Measurements from ENCODE around the gene FAAP100. TPM values are rescaled to one million over a fixed set of nuclear protein-coding genes. Genes with fewer than 3 reads are reported as not detected.

Gene FAAP100
- total RNA-seq, 1 donor from 2014 or later: 20.0 TPM

GRCh38 chr17:81542431-81543338 is 9.5 kb downstream of the FAAP100 start:
- intact Hi-C loops (cut with DNase I): no loop called here
- DNase-seq (ENCODE audit: low spot score) (no peak), ATAC-seq (no peak)

GRCh38 chr17:81541123-81541522 is 11.0 kb downstream of the FAAP100 start:
- DNase-seq (ENCODE audit: low spot score) (no peak), ATAC-seq (no peak)
- intact Hi-C loops (cut with DNase I): no loop called here

- intact Hi-C loops (cut with DNase I): no loop called here
- no peak for ATAC-seq
- DNase-seq (ENCODE audit: low spot score): no peak
These were observed 11.5 kb downstream of the FAAP100 start for GRCh38 chr17:81540676-81541027.

- no peak for DNase-seq (ENCODE audit: low spot score)
- intact Hi-C loops (cut with DNase I): no loop called here
- ATAC-seq: no peak
These were observed 12.0 kb downstream of the FAAP100 start for GRCh38 chr17:81539961-81540675.

- ATAC-seq: no peak
These were observed 12.6 kb downstream of the FAAP100 start for GRCh38 chr17:81539571-81539900.

GRCh38 chr17:81538651-81539570 is 13.2 kb downstream of the FAAP100 start:
- no peak for ATAC-seq
- no peak for DNase-seq (ENCODE audit: low spot score)
- intact Hi-C loops (cut with DNase I): no loop called here

More at GRCh38 chr17:81539571-81539900, 12.6 kb downstream of the FAAP100 start:
- intact Hi-C loops (cut with DNase I): no loop called here
- DNase-seq (ENCODE audit: low spot score): no peak

- peak; percentile 9 for ATAC-seq
- no peak for DNase-seq (ENCODE audit: low spot score)
- intact Hi-C loops (cut with DNase I): no loop called here
These were observed 14.1 kb downstream of the FAAP100 start for GRCh38 chr17:81537856-81538555.

GRCh38 chr17:81537343-81537855 is 14.8 kb downstream of the FAAP100 start:
- intact Hi-C loops (cut with DNase I): no loop called here
- DNase-seq (ENCODE audit: low spot score) (no peak), ATAC-seq (peak; percentile 38)

- DNase-seq (ENCODE audit: low spot score) (no peak), ATAC-seq (no peak)
- intact Hi-C loops (cut with DNase I): no loop called here
These were observed 15.6 kb downstream of the FAAP100 start for GRCh38 chr17:81536299-81537290.

GRCh38 chr17:81535480-81536298 is 16.5 kb downstream of the FAAP100 start:
- intact Hi-C loops (cut with DNase I): no loop called here
- no peak for ATAC-seq
- no peak for DNase-seq (ENCODE audit: low spot score)

- intact Hi-C loops (cut with DNase I): no loop called here
- ATAC-seq (no peak), DNase-seq (ENCODE audit: low spot score) (no peak)
These were observed 17.2 kb downstream of the FAAP100 start for GRCh38 chr17:81535007-81535328.

- DNase-seq (ENCODE audit: low spot score): no peak
- intact Hi-C loops (cut with DNase I): no loop called here
These were observed 17.8 kb downstream of the FAAP100 start for GRCh38 chr17:81534157-81535006.

GRCh38 chr17:81533339-81534141 is 18.6 kb downstream of the FAAP100 start:
- DNase-seq (ENCODE audit: low spot score) (no peak), ATAC-seq (no peak)
- intact Hi-C loops (cut with DNase I): no loop called here

More at GRCh38 chr17:81534157-81535006, 17.8 kb downstream of the FAAP100 start:
- ATAC-seq: no peak

GRCh38 chr17:81532490-81533287 is 19.5 kb downstream of the FAAP100 start:
- intact Hi-C loops (cut with DNase I): no loop called here
- DNase-seq (ENCODE audit: low spot score): no peak
- no peak for ATAC-seq

Data from sciatic nerve (tissue), 2 donors.